H9 (cell line): ENCODE results near the gene CYP2C9. TPM values are rescaled to one million over a fixed set of nuclear protein-coding genes. Genes with fewer than 3 reads are reported as not detected.
"Not testable (repeated sequence)": the region's sequence is repeated elsewhere in the genome, so short reads cannot be mapped to it uniquely, and the experiment has no call there.

Experiments used
- DNase-seq: peaks from one replicate; pipeline ENCODE4 v3.0.0-alpha.2; 2017
- H2AFZ ChIP-seq: one replicate; pipeline ENCODE4 v1.6.1; 2013; ENCODE audit warnings: mild to moderate bottlenecking, low read length, control low read depth, moderate library complexity
- H2AK5ac ChIP-seq: 2 replicates; pipeline ENCODE4 v1.6.1; 2013; ENCODE audit warnings: low read length, control low read depth, mixed read lengths; ENCODE audit not compliant: insufficient read length
- H2BK120ac ChIP-seq: one replicate; pipeline ENCODE4 v1.6.1; 2013; ENCODE audit warnings: low read depth, mild to moderate bottlenecking, low read length, control low read depth, inconsistent platforms; ENCODE audit not compliant: poor library complexity, severe bottlenecking
- H2BK12ac ChIP-seq: 2 replicates; pipeline ENCODE4 v1.6.1; 2013; ENCODE audit warnings: low read length, control low read depth, mixed read lengths, low read depth; ENCODE audit not compliant: insufficient read length
- H2BK15ac ChIP-seq: 2 replicates; pipeline ENCODE4 v1.6.1; 2013; ENCODE audit warnings: low read depth, low read length, control low read depth
- H2BK20ac ChIP-seq: one replicate; pipeline ENCODE4 v1.6.1; 2013; ENCODE audit warnings: low read depth, mild to moderate bottlenecking, low read length, control low read depth, inconsistent platforms; ENCODE audit not compliant: poor library complexity, severe bottlenecking
- H2BK5ac ChIP-seq: 2 replicates; pipeline ENCODE4 v1.6.1; 2013; ENCODE audit warnings: low read length, control low read depth, mixed read lengths; ENCODE audit not compliant: insufficient read length
- H3K14ac ChIP-seq: 2 replicates; pipeline ENCODE4 v1.6.1; 2013; ENCODE audit warnings: low read length, control low read depth; ENCODE audit not compliant: insufficient read depth
- H3K18ac ChIP-seq: 2 replicates; pipeline ENCODE4 v1.6.1; 2013; ENCODE audit warnings: low read depth, mild to moderate bottlenecking, mixed read lengths, low read length, control low read depth; ENCODE audit not compliant: insufficient read length
- H3K23ac ChIP-seq: 2 replicates; pipeline ENCODE4 v1.6.1; 2013; ENCODE audit warnings: low read length, control low read depth, mixed read lengths, low read depth; ENCODE audit not compliant: insufficient read length
- H3K23me2 ChIP-seq: 2 replicates; pipeline ENCODE4 v1.6.1; 2013; ENCODE audit warnings: low read depth, mild to moderate bottlenecking, mixed read lengths, low read length, control low read depth; ENCODE audit not compliant: insufficient read length, poor library complexity, severe bottlenecking
- H3K27ac ChIP-seq: 2 replicates; pipeline ENCODE4 v1.5.1; 2013; ENCODE audit warnings: low read length, control low read depth, mixed read lengths, low read depth; ENCODE audit not compliant: insufficient read length
- H3K27me3 ChIP-seq: 2 replicates; pipeline ENCODE4 v1.6.1; 2013; ENCODE audit warnings: low read length, control low read depth, inconsistent platforms; ENCODE audit not compliant: insufficient read depth
- H3K4ac ChIP-seq: 2 replicates; pipeline ENCODE4 v1.6.1; 2013; ENCODE audit warnings: low read depth, mild to moderate bottlenecking, control low read depth, inconsistent platforms, low read length, moderate library complexity
- H3K4me1 ChIP-seq: 2 replicates; pipeline ENCODE4 v1.6.1; 2013; ENCODE audit warnings: low read length, control low read depth, inconsistent platforms; ENCODE audit not compliant: insufficient read depth
- H3K4me2 ChIP-seq: 2 replicates; pipeline ENCODE4 v1.6.1; 2013; ENCODE audit warnings: low read length, control low read depth, mixed read lengths; ENCODE audit not compliant: insufficient read length, insufficient read depth
- H3K56ac ChIP-seq: 2 replicates; pipeline ENCODE4 v1.6.1; 2013; ENCODE audit warnings: low read depth, mild to moderate bottlenecking, mixed read lengths, low read length, control low read depth; ENCODE audit not compliant: insufficient read length
- H3K79me1 ChIP-seq: 2 replicates; pipeline ENCODE4 v1.6.1; 2013; ENCODE audit warnings: low read depth, mild to moderate bottlenecking, moderate library complexity, low read length, control low read depth, inconsistent platforms; ENCODE audit not compliant: insufficient read depth, poor library complexity, severe bottlenecking
- H3K79me2 ChIP-seq: 2 replicates; pipeline ENCODE4 v1.6.1; 2013; ENCODE audit warnings: low read length, control low read depth, inconsistent platforms; ENCODE audit not compliant: insufficient read depth
- H3K9ac ChIP-seq: 2 replicates; pipeline ENCODE4 v1.6.1; 2013; ENCODE audit warnings: low read length, control low read depth, mixed read lengths; ENCODE audit not compliant: insufficient read length; ENCODE audit errors: extremely low read depth
- H3K9me3 ChIP-seq: one replicate; pipeline ENCODE4 v1.6.1; 2013; ENCODE audit warnings: low read depth, low read length, inconsistent platforms; ENCODE audit not compliant: control insufficient read depth
- H3T11ph ChIP-seq: one replicate; pipeline ENCODE4 v1.6.1; 2013; ENCODE audit warnings: mild to moderate bottlenecking, low read length, control low read depth, inconsistent platforms
- H4K20me1 ChIP-seq: one replicate; pipeline ENCODE4 v1.6.1; 2013; ENCODE audit not compliant: control insufficient read depth, insufficient read length, insufficient read depth
- H4K5ac ChIP-seq: 2 replicates; pipeline ENCODE4 v1.6.1; 2013; ENCODE audit warnings: low read depth, mild to moderate bottlenecking, mixed read lengths, low read length, control low read depth; ENCODE audit not compliant: insufficient read length
- H4K8ac ChIP-seq: replicated peaks from 2 replicates; pipeline ENCODE4 v1.6.1; 2013; ENCODE audit warnings: low read length, control low read depth, mixed read lengths, low read depth; ENCODE audit not compliant: insufficient read length
- H4K91ac ChIP-seq: 2 replicates; pipeline ENCODE4 v1.6.1; 2013; ENCODE audit warnings: low read depth, mild to moderate bottlenecking, moderate library complexity, mixed read lengths, low read length, control low read depth; ENCODE audit not compliant: insufficient read length
- H3K27ac Mint-ChIP-seq, 3 experiments: 2 replicates in 2 of 3; 3 replicates in 1 of 3; pipeline ENCODE4 v1.8.0; 2020 to 2021; ENCODE audit warnings: mixed read lengths in 3 of 3, mild to moderate bottlenecking in 1 of 3, moderate library complexity in 1 of 3
- H3K27me3 Mint-ChIP-seq: 2 replicates; pipeline ENCODE4 v1.8.0; 2021; ENCODE audit warnings: low read depth, mild to moderate bottlenecking, moderate library complexity, mixed read lengths
- H3K36me3 Mint-ChIP-seq, 3 experiments: 2 replicates in 2 of 3; 3 replicates in 1 of 3; pipeline ENCODE4 v1.8.0; 2020 to 2021; ENCODE audit warnings: low read depth in 3 of 3, mixed read lengths in 3 of 3; ENCODE audit not compliant: insufficient read depth in 1 of 3
- H3K4me1 Mint-ChIP-seq, 2 experiments: 2 replicates each; pipeline ENCODE4 v1.8.0; 2020; ENCODE audit warnings: mixed read lengths in 2 of 2
- H3K4me3 Mint-ChIP-seq, 2 experiments: 2 replicates in 1 of 2; 3 replicates in 1 of 2; pipeline ENCODE4 v1.8.0; 2020 to 2021; ENCODE audit warnings: mild to moderate bottlenecking in 2 of 2, mixed read lengths in 2 of 2, moderate library complexity in 1 of 2
- H3K9me3 Mint-ChIP-seq, 2 experiments: 2 replicates in 1 of 2; 3 replicates in 1 of 2; pipeline ENCODE4 v1.8.0; 2020; ENCODE audit warnings: mild to moderate bottlenecking in 2 of 2, mixed read lengths in 2 of 2, moderate library complexity in 1 of 2
- WGBS: extraction: QIAGEN DNeasy Blood & Tissue Kit; methylation state at CpG from one replicate; pipeline ENCODE4 v1.1.7; 2013; ENCODE audit warnings: missing lambda C conversion rate, low lambda C conversion rate, mixed read lengths; ENCODE audit not compliant: insufficient read length; ENCODE audit errors: extremely low coverage; 5-methylcytosine and 5-hydroxymethylcytosine counted together
- total RNA-seq: library from RNA; stranded (reverse); gene quantifications from 2 replicates; pipeline ENCODE4 v1.2.1, GENCODE V29; 2021

CYP2C9 gene
- total RNA-seq, 1 experiment from 2014 or later = not detected

- H2BK120ac ChIP-seq, H2BK20ac ChIP-seq, H3K4me1 Mint-ChIP-seq, H2AK5ac ChIP-seq, H3K23me2 ChIP-seq, H3K27ac ChIP-seq, H3K4me1 ChIP-seq, H3K9me3 ChIP-seq, H4K20me1 ChIP-seq, H4K5ac ChIP-seq, H4K91ac ChIP-seq, H3K4me3 Mint-ChIP-seq, H3K27me3 Mint-ChIP-seq, H3K23ac ChIP-seq, H3K4me2 ChIP-seq, H3K27me3 ChIP-seq, H4K8ac ChIP-seq, H3K56ac ChIP-seq, H3K18ac ChIP-seq, H3K27ac Mint-ChIP-seq, H3K4ac ChIP-seq, DNase-seq, H3K79me1 ChIP-seq, H3K79me2 ChIP-seq, H2AFZ ChIP-seq, H2BK5ac ChIP-seq, H3T11ph ChIP-seq, H3K14ac ChIP-seq, H3K9ac ChIP-seq, H2BK15ac ChIP-seq, H2BK12ac ChIP-seq: not testable (repeated sequence)
- Mint-ChIP-seq H3K9me3 (peaks cover 45 to 46% of the 10 kb centered on the region in 2 experiments), H3K36me3 (peaks cover 16 to 31% (median 29%) of the 10 kb centered on the region in 3 experiments)
- whole genome bisulfite sequencing = no CpG with 5 or more reads among the region's 4 CpGs
Measured at GRCh38 chr10:94946181-94946580, 7.7 kb downstream of the CYP2C9 start.
